Loucy (cell line): ENCODE measurements around the gene GCA.

Experiments used
- EZH2phosphoT487 ChIP-seq: fragments of 200-600 bp; IDR thresholded peaks from 2 replicates; pipeline ENCODE4 v1.6.1; 2018; ENCODE audit warnings: antibody characterized with exemption, mild to moderate bottlenecking, moderate library complexity, borderline replicate concordance
- TF ChIP-seq, protein P1 (sequence below): fragments of 200-600 bp; sonication (generic); conservative IDR thresholded peaks from 2 replicates; pipeline ENCODE4 v1.5.1; 2014; ENCODE audit warnings: mild to moderate bottlenecking, antibody characterized with exemption, low read length

DNA sequence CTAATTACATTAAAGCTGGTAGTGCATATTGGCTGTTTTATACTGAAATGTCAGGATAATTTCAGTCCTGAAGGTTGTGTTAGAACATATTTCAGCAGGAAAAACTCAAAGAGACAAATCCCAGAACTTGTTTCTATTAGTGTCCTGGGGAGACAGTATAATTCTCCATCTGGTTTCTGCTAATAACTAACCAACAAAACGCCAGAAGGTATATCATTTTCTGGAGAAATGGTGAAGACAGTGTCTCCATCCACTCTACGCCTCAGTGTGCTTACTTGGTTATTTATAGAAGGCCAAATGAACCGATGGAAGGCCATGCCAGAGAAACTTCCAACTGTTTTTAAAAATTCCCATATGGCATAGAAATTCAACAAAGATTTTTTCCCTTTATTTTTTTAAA lies 41.6 kb downstream of the GCA start:
- TF ChIP-seq, protein P1, sequence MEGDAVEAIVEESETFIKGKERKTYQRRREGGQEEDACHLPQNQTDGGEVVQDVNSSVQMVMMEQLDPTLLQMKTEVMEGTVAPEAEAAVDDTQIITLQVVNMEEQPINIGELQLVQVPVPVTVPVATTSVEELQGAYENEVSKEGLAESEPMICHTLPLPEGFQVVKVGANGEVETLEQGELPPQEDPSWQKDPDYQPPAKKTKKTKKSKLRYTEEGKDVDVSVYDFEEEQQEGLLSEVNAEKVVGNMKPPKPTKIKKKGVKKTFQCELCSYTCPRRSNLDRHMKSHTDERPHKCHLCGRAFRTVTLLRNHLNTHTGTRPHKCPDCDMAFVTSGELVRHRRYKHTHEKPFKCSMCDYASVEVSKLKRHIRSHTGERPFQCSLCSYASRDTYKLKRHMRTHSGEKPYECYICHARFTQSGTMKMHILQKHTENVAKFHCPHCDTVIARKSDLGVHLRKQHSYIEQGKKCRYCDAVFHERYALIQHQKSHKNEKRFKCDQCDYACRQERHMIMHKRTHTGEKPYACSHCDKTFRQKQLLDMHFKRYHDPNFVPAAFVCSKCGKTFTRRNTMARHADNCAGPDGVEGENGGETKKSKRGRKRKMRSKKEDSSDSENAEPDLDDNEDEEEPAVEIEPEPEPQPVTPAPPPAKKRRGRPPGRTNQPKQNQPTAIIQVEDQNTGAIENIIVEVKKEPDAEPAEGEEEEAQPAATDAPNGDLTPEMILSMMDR = no peak
- no peak for TF ChIP-seq EZH2phosphoT487
